ENCODE results near the gene SLIT3.

DNA sequence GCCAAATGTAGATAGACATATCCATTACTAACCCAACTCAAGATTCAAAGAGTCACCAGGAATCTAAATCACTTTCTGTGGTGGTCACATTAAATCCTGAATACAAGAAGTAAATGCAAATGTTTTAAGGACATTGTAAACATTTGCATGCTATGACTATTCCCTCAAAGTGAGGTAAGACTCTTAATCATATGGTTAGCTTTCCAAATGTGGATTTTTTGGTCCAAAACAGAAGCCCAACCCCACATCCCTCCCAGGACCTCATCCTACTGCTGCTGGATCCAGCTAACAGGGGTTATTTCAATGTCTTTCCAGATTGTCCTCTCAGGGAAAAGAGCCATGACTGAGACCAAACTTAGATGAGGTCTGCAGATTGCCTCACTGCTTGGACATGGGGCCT, 493.7 kb downstream of the SLIT3 start:
- TF ChIP-seq, protein P1, sequence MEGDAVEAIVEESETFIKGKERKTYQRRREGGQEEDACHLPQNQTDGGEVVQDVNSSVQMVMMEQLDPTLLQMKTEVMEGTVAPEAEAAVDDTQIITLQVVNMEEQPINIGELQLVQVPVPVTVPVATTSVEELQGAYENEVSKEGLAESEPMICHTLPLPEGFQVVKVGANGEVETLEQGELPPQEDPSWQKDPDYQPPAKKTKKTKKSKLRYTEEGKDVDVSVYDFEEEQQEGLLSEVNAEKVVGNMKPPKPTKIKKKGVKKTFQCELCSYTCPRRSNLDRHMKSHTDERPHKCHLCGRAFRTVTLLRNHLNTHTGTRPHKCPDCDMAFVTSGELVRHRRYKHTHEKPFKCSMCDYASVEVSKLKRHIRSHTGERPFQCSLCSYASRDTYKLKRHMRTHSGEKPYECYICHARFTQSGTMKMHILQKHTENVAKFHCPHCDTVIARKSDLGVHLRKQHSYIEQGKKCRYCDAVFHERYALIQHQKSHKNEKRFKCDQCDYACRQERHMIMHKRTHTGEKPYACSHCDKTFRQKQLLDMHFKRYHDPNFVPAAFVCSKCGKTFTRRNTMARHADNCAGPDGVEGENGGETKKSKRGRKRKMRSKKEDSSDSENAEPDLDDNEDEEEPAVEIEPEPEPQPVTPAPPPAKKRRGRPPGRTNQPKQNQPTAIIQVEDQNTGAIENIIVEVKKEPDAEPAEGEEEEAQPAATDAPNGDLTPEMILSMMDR (IDR thresholded peaks at IDR 0.05 in 4 of 5, conservative IDR thresholded peaks at IDR 0.05 in 1 of 5): no peak
- no peak for TF ChIP-seq POLR2A (IDR thresholded peaks at IDR 0.05)

All from gastrocnemius medialis (tissue), 4 donors.